ENCODE data around the gene MGST2.

MGST2 gene

GRCh38 chr4:139669335-139669734 is 3.7 kb downstream of the MGST2 start:
- no peak for TF ChIP-seq CTCF (conservative IDR thresholded peaks at IDR 0.05; ENCODE audit: control insufficient read depth, insufficient read depth, low read depth, low read length)
- no peak overlapping the region for H3K4me3 ChIP-seq (ENCODE audit: control insufficient read depth, low read depth, low read length)
- DNase-seq (ENCODE audit: low read depth), result no peak

- no peak overlapping the region for H3K4me3 ChIP-seq (ENCODE audit: control insufficient read depth, low read depth, low read length)
- TF ChIP-seq CTCF (conservative IDR thresholded peaks at IDR 0.05; ENCODE audit: control insufficient read depth, insufficient read depth, low read depth, low read length), result no peak
- no peak for DNase-seq (ENCODE audit: low read depth)
Measured at GRCh38 chr4:139669890-139670289, 4.3 kb downstream of the MGST2 start.

- DNase-seq (ENCODE audit: low read depth), result no peak
- no peak overlapping the region for H3K4me3 ChIP-seq (ENCODE audit: control insufficient read depth, low read depth, low read length)
- TF ChIP-seq CTCF (conservative IDR thresholded peaks at IDR 0.05; ENCODE audit: control insufficient read depth, insufficient read depth, low read depth, low read length), result no peak
Measured at GRCh38 chr4:139670775-139671174, 5.2 kb downstream of the MGST2 start.

- no peak for DNase-seq (ENCODE audit: low read depth)
- H3K4me3 ChIP-seq (ENCODE audit: control insufficient read depth, low read depth, low read length), result no peak overlapping the region
- TF ChIP-seq CTCF (conservative IDR thresholded peaks at IDR 0.05; ENCODE audit: control insufficient read depth, insufficient read depth, low read depth, low read length), result no peak
Measured at GRCh38 chr4:139672215-139672614, 6.6 kb downstream of the MGST2 start.

- H3K4me3 ChIP-seq (ENCODE audit: control insufficient read depth, low read depth, low read length), result no peak overlapping the region
Measured at GRCh38 chr4:139672732-139673131, 7.1 kb downstream of the MGST2 start.

GRCh38 chr4:139674875-139675550 is 9.4 kb downstream of the MGST2 start:
- TF ChIP-seq CTCF (conservative IDR thresholded peaks at IDR 0.05; ENCODE audit: control insufficient read depth, insufficient read depth, low read depth, low read length), result no peak
- no peak overlapping the region for H3K4me3 ChIP-seq (ENCODE audit: control insufficient read depth, low read depth, low read length)
- no peak for DNase-seq (ENCODE audit: low read depth)

More at GRCh38 chr4:139672732-139673131, 7.1 kb downstream of the MGST2 start:
- no peak for TF ChIP-seq CTCF (conservative IDR thresholded peaks at IDR 0.05; ENCODE audit: control insufficient read depth, insufficient read depth, low read depth, low read length)
- DNase-seq (ENCODE audit: low read depth), result no peak

- DNase-seq (ENCODE audit: low read depth), result no peak
- no peak overlapping the region for H3K4me3 ChIP-seq (ENCODE audit: control insufficient read depth, low read depth, low read length)
- TF ChIP-seq CTCF (conservative IDR thresholded peaks at IDR 0.05; ENCODE audit: control insufficient read depth, insufficient read depth, low read depth, low read length), result no peak
Measured at GRCh38 chr4:139675651-139676050, 10.0 kb downstream of the MGST2 start.

All from fibroblast of mammary gland (primary cell).